ENCODE measurements around the gene CARD19.
A peak's percentile ranks its signal among the peaks of the same experiment; 100 is the strongest.
"Not testable (repeated sequence)": the region's sequence is repeated elsewhere in the genome, so short reads cannot be mapped to it uniquely, and the experiment has no call there.

The CARD19 gene

DNA sequence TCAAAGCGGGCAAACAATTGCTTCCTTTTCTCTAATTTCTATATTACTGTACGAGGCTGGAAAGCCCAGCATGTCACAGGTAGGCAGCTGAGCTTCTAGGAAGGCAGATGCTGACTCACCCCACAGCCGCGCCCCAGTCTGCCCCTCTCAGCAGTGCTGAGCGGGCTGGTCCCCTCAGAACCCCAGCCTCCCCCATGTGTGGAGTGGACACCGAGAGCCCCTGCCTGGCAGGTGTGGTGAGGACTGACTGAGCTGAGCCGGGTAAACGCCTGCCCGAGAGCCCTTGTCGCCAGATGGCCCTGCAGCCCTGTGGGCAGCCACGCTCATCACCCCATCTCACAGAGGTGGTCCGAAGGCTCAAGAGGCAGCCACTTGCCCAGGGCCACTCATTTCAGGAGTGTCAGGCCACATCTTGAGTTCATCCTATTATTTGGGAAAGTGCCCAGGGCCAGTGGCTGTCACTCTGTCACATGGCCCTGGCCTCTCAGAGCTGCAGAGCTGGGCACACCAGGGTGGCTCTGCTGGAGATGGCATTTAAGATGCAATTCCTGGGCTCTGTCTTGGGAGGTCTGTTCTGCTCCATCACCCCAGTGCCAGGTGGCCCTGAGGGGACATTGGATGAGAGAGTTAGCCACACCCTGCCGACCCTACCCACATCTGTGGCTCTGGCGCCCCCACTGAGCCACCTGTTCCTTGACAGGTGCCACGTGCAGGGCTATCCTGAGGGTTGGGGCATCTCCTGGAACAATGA is 12.4 kb downstream of the CARD19 start:
- DNase-seq = no peak

DNA sequence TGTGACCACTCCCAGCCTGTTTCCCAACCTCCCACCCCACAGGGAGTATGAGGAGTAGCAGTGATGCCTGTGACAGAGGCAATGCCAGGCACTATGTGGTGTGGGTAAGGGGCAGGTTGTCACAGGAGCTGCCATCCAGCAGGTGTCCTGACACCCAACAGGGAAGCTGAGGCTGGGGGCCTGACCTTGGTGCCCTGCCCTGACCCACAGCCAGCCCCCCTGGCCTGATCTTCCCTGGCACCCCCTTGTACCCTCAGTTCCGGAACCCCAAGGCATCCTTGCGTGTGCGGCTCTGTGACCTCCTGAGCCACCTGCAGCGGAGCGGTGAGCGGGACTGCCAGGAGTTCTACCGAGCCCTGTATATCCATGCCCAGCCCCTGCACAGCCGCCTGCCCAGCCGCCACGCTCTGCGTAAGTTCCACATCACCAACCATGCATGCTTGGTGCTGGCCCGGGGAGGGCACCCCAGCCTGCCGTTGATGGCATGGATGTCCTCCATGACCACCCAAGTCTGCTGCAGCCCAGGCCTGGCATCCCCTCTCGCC is 14.4 kb downstream of the CARD19 start:
- DNase-seq = no peak

DNA sequence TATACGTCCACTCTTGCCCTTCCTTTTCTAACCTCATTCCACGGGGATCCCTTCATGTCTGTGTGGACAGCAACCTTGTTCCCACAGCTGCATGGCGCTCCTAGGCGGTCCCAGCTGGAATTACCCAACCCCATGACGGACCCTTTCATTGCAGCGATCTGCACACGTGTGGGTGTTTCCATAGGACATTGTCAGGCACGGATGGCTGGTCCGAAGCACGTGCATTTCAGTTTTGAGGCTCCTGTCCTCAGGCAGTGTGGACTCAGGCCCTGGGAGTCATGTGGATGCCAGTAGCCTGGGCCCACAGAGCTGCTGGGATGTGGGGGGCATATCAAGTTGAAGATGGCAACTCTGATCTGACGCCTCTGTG is 15.0 kb downstream of the CARD19 start:
- DNase-seq = no peak

DNA sequence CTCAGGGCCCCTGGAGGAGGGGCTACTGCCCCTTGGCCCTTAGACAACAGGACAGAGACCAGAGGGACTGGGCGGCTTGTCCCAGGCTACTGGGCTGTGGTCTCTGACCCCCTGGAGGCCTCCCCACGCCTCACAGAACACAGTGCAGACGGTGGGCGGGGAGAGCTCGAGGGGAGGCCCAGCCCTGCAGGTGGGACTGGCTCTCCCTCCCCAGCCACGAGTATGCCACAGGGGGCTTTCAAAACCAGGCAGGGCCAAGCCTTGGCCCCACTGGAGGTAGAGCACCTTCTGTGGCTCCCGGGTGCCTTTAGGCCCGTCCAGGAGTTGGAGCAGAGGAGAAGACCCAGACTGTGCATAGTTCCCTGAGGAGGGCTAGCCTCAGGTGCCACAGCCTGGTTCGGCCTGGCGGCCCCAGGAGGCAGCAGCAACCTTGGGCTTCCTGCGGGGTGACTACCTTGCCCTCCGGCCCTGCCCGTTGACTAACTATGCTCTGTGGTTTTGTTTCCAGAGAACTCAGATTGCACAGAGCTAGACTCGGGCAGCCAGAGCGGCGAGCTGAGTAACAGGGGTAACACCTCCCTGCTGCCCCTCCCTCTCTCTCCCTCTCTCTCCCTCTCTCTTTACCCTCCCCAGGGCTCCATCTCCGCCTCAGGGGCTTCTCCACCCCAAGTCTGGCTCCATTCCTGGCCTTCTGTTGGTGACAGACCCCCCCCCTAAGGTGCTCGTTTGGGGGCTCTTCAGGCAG is 15.5 kb downstream of the CARD19 start:
- DNase-seq = no peak

DNA sequence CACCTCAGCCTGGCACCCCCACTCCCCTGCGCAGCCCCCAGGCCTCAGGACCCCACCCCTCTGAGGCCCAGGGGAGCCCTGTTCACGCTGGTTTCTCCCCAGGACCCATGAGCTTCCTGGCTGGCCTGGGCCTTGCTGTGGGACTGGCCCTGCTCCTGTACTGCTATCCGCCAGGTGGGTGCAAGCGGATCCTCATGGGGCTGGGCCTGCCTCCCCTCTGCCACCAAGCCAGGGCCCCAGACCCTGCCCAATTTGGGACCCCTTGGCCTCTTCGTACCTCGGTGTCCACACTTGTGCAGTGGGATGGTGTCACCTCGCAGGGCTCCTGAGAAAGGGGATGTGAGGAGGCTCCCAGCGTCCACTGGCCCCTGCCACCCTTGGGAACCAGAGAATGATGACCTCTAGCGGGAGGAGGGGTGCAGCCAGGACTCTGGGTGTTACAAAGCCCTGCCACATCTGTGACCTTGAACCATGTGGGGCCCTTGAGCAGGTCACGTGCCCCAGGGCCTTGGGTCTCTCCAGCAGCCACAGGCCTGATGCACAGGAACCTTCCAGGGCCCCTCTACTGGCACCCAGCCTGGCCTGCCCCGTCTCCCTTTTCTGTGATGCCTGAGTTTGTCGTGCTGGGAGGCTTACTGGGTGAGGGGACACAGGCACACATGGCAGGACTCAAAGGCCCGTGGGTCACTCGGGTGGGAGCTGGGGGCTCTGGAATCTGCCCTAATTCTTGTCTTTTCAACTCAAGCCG is 16.3 kb downstream of the CARD19 start:
- DNase-seq = no peak

DNA sequence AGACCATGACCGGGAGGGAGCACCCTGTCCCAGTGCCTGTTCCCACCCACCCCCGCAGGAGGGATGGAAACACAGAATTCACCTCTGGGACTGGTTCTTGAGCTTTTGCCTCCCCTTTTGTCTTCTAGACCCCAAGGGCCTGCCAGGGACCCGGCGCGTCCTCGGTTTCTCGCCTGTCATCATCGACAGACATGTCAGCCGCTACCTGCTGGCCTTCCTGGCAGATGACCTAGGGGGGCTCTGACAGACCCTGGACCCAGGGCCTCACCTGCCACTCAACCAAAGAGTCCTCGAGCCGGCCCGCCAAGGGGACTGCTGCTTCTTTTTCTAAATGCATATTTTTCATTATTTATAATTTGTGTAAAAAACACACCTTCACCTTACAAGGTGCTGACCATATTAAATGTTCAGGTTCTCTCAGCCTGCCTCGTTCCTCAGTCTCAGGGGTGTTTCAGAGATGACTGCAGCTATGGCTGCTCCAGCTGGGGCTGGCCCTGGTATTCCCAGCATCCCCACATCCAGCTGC is 16.9 kb downstream of the CARD19 start:
- DNase-seq = no peak

DNA sequence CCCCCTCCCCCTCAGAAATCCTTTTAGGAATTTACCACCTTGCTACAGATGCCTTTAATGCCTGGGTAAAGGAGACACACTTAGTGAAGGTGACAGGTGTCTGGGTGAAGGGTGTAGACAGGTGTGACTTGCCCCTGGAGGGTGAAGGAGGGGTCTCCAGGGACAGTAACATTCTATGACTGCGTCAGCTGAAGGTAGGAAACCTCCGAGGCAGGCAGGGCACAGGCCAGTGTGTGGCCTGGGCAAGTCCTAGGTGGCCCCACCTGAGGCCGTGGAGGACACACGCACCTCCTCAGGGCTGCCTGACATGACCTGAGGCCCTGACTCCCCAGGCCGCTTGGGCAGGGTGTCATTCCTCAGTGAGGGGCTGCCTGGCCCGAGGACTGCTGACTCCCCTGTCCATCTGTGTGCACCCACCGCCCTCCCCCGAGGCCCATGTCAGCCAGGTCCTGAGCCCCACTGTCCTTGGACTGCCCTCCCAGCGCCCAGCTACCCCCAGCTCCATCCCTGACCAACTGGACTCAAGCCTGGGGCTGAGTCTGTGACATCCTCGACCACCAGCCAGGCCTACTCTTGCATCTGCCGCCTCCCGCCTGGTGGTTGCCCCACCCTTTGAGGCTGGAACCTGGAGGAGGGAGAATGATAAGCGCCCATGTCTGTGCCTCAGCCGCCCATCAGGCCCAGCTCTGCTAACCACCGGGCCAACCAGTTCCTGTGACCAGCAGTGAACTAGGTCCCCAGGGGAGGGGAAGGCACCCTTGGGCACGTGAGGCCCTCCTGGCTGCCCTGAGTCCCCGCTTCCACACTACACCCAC is 18.4 kb downstream of the CARD19 start:
- DNase-seq = no peak

DNA sequence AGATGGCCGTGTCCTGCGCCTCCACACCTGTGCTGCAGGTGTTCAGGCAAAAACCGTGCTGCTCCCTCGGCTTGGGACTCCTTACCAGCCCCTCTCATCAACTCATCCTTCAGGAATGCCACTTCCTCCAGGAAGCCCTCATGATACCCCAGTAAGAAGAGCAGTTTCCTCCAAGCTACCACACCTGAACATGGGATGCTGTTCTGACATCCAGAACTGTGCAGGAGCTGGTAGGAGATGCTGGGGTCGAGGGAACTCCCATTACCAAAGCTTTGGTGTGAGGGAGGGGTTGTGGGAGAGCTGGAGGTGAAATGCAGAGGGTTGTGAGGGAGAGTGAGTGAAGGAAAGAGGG is 18.9 kb downstream of the CARD19 start:
- DNase-seq = no peak

DNA sequence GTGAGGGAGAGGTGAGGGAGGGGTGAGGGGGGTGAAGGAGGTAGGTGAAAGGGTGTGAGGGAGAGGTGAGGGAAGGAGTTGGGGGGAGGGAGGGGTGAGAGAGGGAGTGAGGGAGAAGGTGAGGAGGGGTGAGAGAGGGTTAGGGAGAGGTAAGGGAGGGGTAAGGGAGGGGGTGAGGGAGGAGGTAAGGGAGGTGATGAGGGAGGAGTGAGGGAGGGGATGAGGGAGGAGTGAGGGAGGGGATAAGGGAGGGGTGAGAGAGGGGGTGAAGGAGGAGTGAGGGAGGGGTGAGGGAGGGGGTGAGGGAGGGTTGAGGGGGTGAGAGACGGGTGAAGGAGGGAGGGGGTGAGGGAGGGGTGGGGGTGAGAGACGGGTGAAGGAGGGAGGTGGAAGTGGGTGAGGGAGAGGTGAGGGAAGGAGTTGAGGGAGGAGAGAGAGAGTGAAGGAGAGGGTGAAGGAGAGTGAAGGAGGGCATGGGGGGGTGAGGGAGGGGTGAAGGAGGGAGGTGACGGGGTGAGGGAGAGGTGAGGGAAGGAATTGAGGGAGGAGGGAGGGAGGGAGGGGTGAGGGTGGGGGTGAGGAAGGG is 19.6 kb downstream of the CARD19 start:
- no peak for DNase-seq

DNA sequence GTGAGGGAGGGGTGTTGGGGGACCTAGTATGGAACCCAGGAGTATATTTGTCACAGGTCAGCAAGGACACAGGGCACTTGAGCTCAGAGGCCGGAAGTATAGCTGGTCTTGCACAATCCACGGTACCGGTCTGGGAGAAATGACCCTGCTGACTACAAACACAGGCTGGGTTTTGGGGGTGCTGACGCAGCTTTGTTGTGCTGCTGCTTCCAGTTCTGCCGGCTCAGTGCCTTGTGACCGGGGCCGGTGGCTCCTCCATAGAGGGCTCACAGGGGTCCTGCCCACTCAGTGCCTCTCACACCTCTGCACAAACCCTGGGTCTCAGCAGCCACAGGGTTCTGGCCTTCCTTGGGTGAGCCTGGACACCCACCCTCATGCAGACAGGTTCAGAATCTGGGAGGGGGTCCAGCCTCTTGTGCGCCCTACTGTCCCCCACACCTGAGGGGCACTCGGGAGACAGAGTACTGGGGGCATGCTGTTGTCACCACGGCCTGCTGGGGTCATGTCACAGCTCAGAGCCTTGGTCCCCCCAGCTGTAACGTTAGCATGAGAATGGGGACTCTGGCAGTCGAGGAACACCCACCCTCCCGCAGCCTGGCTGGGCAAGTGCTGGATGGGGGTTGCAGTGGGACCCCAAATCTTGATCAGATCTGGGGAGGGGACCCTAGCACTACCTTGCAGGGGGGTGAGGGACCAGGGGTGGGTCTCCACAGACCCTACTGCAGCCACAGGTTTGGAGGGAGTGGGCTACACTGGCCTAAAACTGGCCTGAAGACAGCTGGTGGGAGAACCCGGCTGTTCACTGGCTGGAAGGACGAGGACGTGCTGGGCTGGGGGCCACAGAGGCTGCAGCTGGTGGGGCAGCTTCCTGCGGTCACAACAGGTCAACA is 20.3 kb downstream of the CARD19 start:
- DNase-seq = no peak

DNA sequence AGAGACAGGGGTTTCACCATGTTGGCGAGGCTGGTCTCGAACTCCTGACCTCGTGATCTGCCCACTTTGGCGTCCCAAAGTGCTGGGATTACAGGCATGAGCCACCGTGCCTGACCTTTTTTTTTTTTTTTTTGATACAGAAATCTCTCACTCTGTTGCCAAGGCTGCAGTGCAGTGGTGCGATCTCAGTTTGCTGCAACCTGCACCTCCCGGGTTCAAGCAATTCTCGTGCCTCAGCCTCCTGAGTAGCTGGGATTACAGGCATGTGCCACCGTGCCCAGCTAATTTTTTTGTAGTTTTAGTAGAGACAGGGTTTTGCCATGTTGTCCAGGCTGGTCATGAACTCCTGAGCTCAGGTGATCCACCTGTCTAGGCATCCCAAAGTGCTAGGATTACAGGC is 21.5 kb downstream of the CARD19 start:
- not testable (repeated sequence) for DNase-seq

DNA sequence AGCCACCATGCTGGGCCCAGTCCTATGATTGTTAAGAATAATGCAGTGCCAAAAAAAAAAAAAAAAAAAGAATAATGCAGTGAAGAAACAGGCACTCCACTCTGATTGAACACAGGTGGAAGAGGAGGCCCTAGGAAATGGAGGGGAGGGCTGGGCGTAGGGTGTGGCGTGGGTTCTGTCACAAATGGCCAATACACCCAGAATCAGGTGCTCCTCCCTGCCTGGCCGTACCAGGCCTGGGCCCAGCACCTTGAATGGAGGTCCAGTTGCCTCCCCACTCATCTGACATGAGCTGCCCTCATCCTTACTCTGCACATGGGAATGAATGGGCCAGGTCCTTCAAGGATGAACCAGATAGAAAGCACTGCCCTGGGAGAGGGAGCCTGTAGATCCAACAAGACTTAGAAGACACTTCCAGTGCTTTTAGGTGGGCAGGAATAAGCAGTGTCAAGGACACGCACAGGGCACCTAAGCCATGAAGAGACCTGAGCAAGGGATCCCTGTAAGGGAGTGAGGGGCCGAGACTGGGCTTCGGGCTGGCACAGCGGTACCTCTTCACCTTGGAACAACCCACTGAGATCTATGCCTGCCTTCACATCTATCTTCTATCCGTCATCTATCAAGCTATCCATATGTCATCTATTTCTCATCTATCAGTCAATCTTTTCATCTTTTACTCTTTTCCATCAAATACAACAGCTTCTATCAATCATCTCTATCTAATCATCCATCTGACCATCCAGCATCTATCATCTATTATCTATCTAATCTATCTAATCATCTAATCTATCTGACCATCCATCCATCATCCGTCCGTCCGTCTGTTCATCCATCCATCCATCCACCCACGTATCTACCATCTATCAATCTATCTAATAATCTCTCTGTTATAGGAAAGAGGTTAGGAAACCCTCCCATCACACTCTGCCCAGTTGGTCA is 22.2 kb downstream of the CARD19 start:
- no peak for DNase-seq

DNA sequence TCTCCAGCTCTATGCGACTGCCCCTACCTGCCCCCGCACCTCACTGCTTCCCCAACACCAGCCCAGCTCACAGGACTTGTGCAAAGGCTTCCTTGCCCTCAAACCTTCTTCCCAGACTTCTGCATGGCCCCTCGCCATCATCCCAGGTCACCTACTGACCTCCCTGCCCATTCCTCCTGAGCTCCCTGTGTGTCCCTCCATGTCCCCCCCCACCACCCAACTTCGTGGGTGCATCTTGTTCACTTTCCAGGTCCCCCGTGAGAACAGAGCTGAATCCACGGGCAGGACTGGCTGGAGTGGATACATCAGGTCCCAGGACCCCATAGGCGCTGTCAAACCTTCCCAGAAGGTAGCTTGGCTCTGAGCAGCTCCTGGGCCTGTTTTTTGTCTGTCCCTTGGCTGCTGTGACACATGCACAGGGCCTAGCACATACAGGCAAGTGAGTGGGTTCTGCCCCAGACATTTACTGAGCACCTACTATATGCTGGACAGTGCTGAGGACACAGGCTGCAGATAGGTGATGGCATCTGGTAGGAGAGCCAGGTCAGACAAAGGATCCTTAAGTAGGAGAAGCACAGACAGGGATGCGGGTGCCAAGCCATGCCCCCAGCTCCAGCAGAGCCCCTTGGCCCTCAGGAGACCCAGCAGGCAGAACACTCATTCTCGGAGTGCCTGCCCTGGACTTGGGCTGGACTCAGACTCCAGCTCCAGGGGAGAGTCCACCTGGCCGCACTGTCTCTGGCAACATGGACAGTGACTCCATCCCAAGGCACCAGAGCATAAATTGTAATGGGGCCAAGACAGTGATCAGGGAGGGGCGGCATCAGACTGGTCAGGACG is 23.1 kb downstream of the CARD19 start:
- DNase-seq = no peak

DNA sequence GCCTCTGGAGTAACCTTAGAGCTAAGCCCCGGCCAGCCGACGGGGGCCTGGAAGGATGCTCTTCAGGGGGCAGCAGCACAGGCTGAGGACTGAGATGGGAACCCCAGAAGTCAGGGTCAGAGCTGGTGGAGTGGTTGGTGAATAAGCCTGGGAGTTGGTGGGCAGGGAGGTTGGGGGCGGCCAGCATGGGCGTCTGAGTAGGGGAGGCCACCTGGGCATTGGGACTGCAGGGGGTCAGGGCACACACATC is 23.6 kb downstream of the CARD19 start:
- DNase-seq = no peak

DNA sequence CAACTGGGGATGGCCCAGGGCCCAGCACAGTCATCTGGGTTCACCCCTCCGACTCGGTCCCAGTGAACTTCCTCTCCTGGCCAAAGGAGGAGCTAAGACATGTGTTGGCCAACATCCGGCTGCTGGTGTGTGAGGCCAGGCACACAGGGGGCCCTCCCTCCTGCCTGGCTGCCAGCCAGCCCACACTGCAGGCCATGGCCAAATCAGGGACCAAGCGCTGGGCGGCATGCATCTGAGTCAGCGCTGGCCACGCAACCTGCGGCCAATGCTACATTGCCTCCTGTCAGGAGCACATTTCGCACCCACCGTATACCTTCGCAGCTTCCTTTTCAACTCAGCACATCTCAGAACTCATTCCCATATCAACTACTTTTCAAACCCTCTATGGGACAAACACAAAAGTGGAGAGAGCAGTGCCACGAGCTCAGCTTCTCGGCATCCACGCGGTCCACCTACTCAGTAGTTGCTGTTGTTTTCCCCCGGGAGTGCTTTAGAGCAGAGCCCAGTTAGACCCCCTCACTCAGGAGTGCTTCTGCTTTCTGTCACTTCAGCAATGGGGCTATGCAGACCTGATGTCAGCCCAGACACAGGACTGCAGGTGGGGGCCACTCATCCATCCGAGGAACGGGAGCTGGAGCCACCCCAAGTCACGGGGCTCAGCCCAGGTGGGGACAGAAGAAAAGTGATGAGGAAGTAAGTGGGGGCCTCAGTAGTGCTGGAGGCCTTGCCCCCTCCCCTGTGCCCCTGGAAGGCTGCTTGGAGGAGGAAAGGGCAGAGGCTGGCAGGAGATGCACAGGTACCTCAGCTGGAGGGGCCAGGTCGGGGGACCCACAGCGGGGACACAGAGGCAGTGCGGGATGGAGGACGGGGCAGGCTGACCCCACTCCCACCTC is 24.2 kb downstream of the CARD19 start:
- DNase-seq = peak; percentile 13

DNA sequence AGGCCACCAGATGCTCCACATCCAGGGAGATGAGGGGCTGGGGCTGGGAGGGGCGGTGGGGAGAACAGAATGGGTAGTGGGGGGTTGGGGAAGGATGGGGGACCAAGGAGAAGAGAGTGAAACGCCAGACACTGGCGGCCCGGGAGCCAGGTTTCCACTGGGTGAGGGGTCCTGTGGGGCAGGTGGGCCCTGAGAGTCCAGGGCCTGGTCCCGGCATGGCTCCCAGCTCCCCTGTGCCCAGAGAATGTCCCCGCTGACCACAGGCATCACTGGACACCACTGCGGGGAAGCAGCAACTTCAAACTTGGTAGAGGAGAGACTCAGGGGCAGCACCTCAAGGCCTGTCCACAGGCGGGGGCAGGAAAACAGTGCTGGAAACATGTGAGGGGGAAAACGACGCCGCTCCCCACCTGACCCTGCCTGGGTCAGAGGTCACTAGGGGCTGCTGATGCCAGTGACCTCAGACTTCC is 24.9 kb downstream of the CARD19 start:
- no peak for DNase-seq

DNA sequence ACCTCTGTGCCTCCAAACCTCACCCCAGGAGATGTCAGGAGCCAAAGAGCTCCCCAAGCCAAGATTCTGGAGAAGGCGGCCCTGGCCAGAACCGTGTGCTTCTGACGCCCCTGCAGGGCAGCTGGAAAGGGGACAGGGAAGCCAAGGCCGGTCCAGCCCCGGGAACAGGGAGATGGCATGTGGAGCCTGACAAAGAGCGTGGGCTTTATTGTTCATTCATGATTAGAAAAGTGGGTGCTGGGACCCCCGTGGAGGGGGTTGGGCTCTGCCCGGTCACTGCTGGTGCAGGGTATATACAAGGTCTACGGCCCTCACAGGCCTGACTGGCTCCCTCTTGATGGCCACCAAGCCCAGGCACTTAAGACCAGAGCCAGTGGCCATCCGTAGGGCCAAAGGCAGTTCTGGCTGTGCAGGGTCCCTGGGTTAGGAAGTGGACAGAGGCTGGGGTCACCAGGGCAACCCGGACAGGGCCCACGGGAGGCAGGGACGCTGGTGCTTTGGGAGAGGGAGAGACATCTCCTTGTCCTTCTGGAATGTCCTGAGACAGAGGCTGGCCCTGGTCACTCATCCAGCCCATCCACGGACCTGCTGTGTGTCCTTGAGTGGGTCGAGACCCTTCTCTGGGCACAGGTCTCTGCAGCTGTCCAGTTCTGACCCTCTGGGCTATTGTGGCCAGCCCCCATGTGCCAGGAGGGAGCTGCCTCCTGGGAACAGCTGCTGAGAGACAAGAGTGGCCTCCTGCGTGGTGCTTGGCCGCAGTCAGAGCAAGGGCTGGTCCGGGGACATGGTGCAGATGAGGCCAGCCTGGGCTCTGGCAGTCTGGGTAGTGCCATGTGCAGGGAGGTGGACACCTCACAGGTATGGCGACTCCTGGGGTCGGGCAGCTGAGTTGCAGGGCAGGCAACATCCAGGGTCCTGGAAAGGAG is 25.6 kb downstream of the CARD19 start:
- no peak for DNase-seq

Measured in GOT3 (cell line).